HG02642 (cell line): ENCODE measurements around the gene IL1A.

ENCODE experiments used
- ATAC-seq: cut with Tn5 transposase; IDR thresholded peaks from one replicate; pipeline ENCODE4 v1.9.1; 2021; ENCODE audit warnings: mild to moderate bottlenecking; ENCODE audit not compliant: unreplicated experiment, poor library complexity

IL1A gene

GRCh38 chr2:112818094-112818902, 34.0 kb upstream of the IL1A start:
- ATAC-seq, result no peak

GRCh38 chr2:112817082-112817689, 32.9 kb upstream of the IL1A start:
- ATAC-seq, result no peak

- no peak for ATAC-seq
Observed at GRCh38 chr2:112814278-112814677, 30.0 kb upstream of the IL1A start.

GRCh38 chr2:112813280-112813966, 29.1 kb upstream of the IL1A start:
- no peak for ATAC-seq

GRCh38 chr2:112812318-112813267, 28.3 kb upstream of the IL1A start:
- ATAC-seq, result no peak

- ATAC-seq, result no peak
Observed at GRCh38 chr2:112811841-112812306, 27.6 kb upstream of the IL1A start.

GRCh38 chr2:112811276-112811831, 27.1 kb upstream of the IL1A start:
- ATAC-seq, result no peak

GRCh38 chr2:112809112-112809511, 24.8 kb upstream of the IL1A start:
- no peak for ATAC-seq

- no peak for ATAC-seq
Observed at GRCh38 chr2:112807233-112807807, 23.0 kb upstream of the IL1A start.

- no peak for ATAC-seq
Observed at GRCh38 chr2:112805542-112805941, 21.2 kb upstream of the IL1A start.

GRCh38 chr2:112803691-112804521, 19.6 kb upstream of the IL1A start:
- ATAC-seq, result peak; percentile 52

- no peak for ATAC-seq
Observed at GRCh38 chr2:112800881-112801583, 16.7 kb upstream of the IL1A start.

- no peak for ATAC-seq
Observed at GRCh38 chr2:112798979-112799975, 15.0 kb upstream of the IL1A start.

- no peak for ATAC-seq
Observed at GRCh38 chr2:112796486-112796885, 12.2 kb upstream of the IL1A start.

- ATAC-seq, result no peak
Observed at GRCh38 chr2:112795774-112796173, 11.5 kb upstream of the IL1A start.

GRCh38 chr2:112794841-112795240, 10.5 kb upstream of the IL1A start:
- no peak for ATAC-seq
